GM18868 (cell line): ENCODE measurements around the gene ABTB2.
A peak's percentile ranks its signal among the peaks of the same experiment; 100 is the strongest.

Source experiments
- ATAC-seq: cut with Tn5 transposase; IDR thresholded peaks from one replicate; pipeline ENCODE4 v1.9.1; 2021; ENCODE audit warnings: mild to moderate bottlenecking, moderate library complexity; ENCODE audit not compliant: unreplicated experiment

The ABTB2 gene

DNA sequence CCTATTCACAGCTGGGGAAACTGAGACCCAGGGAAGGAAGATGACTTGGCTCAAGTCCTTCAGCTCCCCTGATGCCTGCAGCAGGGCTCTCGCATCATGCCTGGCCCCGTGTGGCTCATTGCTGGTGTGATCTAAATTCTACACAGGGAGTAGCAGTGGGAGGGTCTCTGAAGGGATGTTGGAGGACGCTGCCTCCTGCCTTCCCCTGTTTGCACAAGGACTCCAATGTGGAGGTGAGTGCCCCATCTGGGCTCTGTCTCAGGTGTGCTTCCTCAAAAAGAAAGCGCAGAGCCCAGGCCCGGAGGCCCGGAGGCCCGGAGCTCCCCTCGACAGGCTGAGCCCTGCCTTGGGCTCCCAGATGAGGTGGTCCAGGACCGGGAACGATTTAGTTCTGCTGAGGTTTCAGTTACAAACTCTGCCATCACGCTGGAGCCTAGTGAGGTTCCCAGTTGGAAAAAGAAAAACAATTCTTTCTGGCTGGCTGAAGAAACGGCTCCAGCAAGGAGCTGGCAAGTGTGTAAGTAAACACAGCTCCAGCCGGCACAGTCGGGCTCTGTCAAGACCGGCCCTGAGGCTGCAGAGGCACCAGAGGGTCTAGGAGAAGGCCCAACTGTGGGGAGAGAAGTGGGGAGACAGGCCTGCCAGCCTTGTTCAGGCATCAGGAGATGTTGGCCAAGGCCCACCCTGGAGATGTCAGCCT lies 202.6 kb downstream of the ABTB2 start:
- no peak for ATAC-seq

DNA sequence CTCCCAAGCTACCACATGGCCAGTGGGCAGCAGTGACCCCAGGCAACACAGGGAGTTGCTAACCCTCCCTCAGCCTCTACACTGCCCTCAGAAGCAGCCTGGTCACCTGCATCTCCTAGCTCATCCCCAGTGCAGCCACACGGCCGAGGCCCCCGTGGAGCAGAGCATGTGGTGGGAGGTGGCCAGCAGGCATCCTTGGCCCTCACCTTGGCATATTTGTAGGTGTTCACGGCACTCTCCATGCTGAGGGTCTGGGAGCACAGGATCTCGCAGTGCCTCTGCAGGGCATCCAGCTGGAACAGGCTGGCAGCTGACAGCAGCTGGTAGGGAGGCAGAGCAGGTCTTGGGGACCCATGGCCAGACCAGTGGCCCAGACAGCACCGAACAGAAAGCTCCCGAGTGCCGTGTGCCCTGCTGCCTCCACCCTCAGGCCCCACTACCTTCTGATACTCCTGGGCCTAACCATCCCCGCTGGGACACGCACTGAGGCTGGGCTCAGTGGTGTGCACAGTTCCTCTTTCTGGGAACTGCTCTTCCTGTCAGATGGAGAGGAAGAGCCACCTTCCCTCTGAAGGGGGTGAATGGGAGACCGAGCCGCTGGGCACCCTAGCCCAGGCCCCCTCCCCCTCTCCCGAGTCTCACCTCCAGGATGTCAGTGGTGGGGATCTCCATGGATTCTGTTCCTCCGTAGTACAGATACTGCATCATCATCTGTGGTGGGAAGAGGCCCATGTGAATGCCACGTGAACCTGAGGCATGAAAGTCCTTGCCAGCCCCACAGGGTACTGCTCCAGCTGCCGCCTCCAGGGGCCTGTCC lies 203.5 kb downstream of the ABTB2 start:
- peak; percentile 77 for ATAC-seq

DNA sequence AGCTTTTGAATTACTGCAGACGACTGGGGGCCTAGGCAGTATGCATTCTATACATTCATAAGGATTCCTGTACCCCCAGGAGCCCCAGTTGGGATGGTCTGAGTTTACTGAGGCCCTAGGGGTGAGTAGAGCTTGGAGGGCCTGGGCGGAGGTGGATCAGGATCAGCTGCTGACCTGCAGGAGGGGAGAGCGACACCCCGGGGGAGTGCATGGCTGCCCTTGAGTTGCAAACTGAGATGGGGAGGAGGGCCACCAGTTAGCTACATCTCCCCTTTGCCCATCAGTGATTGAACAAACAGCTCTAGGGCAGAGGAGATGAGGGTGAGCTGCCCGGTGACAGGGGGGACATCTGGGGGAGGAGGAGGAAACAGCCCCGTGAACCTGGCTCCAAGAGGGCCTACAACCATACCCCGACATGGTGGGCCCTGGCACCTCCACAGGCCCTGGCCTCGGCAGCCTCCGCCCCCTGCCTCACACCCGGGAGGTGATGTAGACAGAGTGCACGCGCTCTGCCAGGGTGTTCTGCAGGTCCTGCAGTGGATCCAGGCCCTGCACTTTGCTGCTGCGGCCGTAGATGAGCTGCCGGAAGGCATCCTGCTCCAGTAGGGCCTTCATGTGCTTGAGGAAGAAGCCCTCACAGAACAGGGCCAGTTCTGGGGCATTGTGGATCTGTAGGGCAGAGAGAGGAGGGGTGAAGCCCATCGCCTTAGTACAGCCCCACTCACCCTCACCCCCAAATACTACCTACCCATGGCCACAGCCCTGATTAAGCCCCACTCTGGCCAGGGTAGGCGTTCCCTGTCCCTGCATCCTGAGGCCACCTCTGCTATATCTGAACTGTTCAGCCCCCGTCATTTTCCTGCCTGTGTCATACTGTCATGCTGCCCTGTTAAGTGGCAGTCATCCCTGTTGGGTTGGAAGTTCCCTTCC lies 205.6 kb downstream of the ABTB2 start:
- ATAC-seq = no peak

GRCh38 chr11:34151166-34151565 lies 206.6 kb downstream of the ABTB2 start:
- no peak for ATAC-seq

DNA sequence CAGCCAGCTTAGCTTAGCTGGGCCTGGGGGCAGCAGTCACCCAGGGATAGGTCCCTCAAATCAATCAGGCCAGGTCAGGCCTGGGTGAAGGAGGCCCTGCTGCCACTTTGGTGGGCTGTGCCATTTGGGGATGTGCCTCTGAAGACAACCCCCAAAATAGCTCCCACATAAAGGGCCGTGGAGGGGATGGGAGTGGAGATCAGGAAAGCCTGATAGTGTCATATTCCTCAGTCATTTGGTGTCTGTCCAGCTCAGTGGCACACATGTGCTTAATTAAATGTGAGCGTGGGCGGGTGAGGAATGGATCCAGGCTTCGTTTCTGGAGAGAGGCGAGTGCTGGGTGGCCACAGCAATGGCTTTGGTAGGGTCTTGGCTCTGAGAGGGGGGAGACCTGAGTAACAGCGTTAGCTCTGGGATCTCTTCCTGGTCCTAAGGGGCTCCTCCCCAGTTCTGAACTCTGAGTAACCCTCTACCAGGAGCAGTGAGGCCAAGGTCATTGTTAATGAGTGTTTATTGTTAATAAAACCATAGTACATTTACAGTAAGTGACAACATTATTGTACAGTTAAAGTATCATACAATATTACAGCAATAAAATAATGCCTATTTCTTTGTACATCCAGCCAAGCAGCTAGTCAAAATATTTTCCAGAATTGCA lies 207.2 kb downstream of the ABTB2 start:
- no peak for ATAC-seq

- no peak for ATAC-seq
These were observed 208.0 kb downstream of the ABTB2 start for GRCh38 chr11:34149786-34150185.

GRCh38 chr11:34149274-34149673 lies 208.5 kb downstream of the ABTB2 start:
- ATAC-seq = no peak

DNA sequence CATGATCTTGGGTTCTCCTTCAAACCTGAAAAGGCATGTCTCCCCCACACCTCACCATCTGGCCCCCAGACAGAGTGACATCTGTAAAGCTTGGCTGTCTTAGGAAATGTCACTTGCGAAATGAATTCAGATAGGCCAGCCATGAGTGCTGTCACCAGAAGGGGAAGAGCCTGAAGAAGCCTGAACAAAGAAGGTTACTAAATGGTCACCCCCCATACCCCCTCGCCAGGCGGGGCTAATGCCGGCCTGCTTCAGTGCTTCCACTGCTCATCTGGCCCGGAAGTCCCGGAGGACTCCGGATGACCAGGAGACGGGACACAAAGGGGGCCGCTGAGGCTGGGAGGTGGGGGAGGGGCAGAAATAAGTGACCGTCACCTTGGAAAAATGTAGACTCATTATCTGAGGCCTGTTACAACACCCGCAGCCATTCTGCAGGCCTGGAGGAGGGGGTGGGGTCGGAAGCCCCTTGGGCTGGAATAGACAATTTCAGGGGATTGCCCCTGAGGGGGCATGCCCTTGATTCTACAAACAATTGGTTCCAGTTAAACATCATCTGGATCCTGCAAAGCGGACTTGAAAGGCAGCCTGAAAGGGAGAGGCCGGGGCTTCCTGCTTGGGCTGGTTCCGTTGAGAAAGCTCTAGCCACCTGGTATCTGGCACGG lies 209.2 kb downstream of the ABTB2 start:
- no peak for ATAC-seq

DNA sequence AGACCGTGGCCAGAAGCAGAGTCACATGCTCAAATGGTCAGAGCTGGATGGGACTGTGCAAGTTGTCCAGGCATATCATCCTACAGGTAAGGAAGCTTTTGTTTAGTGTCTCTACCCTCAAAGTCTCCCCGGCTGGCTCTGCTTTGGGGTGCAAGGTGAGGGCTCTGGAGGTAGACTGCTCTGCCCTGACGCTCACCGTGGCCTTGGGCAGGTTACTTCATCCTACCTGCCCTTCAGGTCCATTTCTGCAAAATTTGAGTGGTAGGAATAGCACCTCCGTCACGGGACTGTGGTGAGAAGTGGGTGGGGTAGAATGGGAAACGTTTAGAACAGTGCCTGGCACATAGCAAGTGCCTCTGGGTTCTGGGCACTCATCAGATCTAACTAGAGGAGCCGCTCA lies 210.2 kb downstream of the ABTB2 start:
- no peak for ATAC-seq

DNA sequence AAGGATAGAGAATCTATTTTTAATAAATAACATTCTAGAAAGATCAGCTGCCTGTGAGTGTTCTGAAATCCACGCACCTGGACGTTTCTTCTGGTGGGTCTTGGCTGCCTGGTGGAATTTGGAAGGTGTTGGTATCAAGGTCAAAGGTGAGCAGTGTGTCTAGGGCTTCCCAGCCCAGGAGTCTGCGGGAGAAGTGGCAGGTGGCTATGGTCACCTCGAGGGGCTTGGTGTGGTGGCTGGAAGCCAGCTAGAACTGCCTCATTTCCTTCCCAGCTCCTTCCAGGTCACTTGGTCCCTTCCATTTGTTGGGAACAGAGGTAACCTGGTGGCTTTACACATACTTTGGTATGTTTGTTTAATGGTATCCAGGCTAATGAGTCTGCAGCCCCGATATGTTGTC lies 210.9 kb downstream of the ABTB2 start:
- ATAC-seq = no peak

- no peak for ATAC-seq
These were observed 211.4 kb downstream of the ABTB2 start for GRCh38 chr11:34146411-34146810.

GRCh38 chr11:34145847-34146381 lies 211.9 kb downstream of the ABTB2 start:
- ATAC-seq = peak; percentile 62

DNA sequence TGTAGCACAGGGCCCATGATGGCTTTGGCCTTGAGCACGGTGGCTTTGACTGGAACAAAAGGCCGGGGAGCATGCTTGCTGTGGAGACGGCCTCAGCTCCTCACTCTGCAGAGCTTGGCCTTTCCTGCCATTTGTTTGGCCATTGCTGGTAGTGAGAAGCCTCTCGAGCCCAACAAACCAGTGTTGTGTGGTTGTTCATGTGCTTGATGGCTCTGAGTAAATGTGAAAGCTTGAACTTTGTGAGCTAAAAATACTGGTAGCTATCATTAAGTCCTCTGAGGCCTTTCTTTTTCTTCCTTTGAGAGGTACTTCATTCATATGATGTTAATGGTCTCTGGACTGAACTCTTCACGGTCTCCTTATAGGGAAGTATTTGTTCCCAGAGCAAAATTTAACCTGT lies 212.7 kb downstream of the ABTB2 start:
- peak; percentile 70 for ATAC-seq

- no peak for ATAC-seq
These were observed 214.8 kb downstream of the ABTB2 start for GRCh38 chr11:34143048-34143447.

DNA sequence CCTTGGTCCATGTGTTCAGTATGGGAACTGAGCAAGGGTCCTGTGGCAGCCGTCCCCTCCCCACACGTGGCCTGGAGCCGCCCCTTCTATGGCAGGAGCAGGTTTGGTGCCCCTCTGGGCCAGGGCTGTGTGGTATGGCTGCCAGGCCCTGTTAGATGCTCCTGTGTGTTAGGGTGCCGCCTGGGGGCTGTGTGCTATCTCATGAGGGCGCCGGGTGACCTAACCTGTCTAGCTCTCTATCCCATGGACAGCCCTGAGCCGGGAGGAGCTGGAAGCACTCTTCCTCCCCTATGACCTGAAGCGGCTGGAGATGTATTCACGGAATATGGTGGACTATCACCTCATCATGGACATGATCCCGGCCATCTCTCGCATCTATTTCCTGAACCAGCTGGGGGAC lies 217.7 kb downstream of the ABTB2 start:
- ATAC-seq = no peak

- ATAC-seq = no peak
These were observed 218.5 kb downstream of the ABTB2 start for GRCh38 chr11:34139346-34139745.

DNA sequence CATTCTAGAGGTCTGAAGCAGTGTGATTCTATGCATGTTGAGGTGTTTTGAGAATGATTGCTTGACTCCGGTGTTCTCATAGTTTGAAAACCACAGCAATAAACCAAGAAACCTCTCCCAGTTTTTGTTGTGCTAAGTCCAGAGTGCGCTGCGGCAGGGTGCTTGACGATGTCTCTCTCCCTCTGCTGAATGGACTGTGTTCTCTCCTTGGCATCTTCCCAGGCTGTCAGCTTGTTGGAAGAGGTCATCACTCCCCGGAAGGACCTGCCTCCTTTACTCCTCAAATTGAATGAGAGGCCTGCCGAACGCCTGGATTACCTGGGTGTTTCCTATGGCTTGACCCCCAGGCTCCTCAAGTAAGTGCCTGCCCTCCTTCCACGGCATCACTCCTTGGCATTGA lies 221.4 kb downstream of the ABTB2 start:
- no peak for ATAC-seq

DNA sequence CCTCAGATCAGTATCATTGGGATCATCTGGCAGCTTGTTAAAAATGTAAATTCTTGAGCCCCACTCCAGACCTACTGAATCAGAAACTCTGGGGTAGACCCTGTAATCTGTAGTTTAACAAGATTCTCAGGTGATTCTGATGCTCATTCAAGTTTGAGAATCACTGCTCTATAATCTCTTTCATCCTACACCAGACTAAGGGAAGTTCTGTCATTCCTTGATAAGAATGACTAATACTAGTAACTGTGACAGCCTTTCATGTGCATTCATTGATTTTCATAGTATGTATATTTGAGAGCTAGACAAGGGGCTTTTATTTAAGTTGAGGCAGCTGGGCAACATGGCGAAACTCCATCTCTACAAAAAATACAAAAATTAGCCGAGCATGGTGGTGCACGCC lies 222.4 kb downstream of the ABTB2 start:
- ATAC-seq = no peak

DNA sequence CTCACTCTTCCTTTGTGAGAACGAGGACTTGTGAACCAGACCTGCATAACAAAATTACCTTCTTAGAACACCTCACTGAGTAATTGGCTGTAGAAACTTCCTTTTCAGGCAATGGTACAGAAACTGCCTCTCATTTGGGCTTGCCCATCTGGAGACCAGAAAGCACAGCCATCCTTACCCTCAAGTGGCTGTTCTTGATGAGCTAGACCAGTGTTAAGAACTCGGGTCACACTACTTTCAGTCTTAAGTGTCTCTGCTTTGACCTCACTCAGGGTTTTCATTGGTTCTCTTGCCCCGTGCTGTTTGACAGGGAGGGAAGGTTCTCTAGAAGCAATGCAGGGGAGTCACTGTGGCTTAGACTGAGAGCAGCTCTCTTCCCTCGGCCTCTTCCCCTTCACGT lies 223.0 kb downstream of the ABTB2 start:
- peak; percentile 81 for ATAC-seq
